IPS-20b (cell line): ENCODE data around the gene DUSP9.

Experiments used
- H3K27ac ChIP-seq: one replicate; pipeline ENCODE4 v1.5.1; 2013; ENCODE audit warnings: low read length
- H3K27me3 ChIP-seq: 2 replicates; pipeline ENCODE4 v1.6.1; 2013; ENCODE audit warnings: mild to moderate bottlenecking, low read length, inconsistent platforms; ENCODE audit not compliant: insufficient read depth
- H3K36me3 ChIP-seq: 2 replicates; pipeline ENCODE4 v1.6.1; 2013; ENCODE audit warnings: low read depth, mild to moderate bottlenecking, inconsistent platforms, low read length, moderate library complexity; ENCODE audit not compliant: insufficient read depth
- H3K4me1 ChIP-seq: 2 replicates; pipeline ENCODE4 v1.6.1; 2013; ENCODE audit warnings: mild to moderate bottlenecking, control low read depth, inconsistent platforms, low read length, moderate library complexity; ENCODE audit not compliant: insufficient read depth
- H3K4me3 ChIP-seq: 2 replicates; pipeline ENCODE4 v1.5.1; 2013; ENCODE audit warnings: mild to moderate bottlenecking, low read length, inconsistent platforms
- H3K9ac ChIP-seq: 2 replicates; pipeline ENCODE4 v1.6.1; 2013; ENCODE audit warnings: low read depth, mild to moderate bottlenecking, inconsistent platforms, low read length, moderate library complexity
- H3K9me3 ChIP-seq: 2 replicates; pipeline ENCODE4 v1.6.1; 2013; ENCODE audit warnings: mild to moderate bottlenecking, low read depth, low read length, inconsistent platforms; ENCODE audit not compliant: insufficient read depth

Gene DUSP9

DNA sequence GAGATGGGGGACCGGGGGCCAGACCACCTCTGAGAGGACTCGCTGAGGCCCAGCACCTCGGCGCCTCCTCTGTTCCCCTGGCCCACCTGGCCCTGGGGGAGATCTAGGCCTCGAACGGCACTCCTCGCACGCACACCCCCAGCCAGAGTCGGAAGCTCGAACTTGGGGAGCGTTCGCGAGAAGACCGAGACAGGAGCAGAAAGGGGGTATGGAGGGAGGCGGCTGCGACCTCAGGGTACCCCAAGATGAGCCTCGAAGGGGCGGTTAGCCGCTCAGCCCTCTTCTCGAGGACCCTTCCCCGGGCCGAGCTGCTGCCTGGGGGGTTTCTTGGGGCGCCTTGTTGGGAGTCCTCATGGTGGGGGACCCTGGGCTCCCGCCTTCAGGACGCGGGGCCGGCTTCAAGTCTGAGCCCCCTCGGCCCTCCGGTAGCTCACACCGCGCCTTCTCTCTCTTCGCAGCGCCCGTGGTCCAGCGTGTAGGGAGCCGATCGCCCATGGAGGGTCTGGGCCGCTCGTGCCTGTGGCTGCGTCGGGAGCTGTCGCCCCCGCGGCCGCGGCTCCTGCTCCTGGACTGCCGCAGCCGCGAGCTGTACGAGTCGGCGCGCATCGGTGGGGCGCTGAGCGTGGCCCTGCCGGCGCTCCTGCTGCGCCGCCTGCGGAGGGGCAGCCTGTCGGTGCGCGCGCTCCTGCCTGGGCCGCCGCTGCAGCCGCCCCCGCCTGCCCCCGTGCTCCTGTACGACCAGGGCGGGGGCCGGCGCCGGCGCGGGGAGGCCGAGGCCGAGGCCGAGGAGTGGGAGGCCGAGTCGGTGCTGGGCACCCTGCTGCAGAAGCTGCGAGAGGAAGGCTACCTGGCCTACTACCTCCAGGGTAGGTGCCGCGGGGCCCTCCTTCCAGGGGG, 706 bp downstream of the DUSP9 start:
- H3K27ac ChIP-seq, result no peak overlapping the region
- H3K36me3 ChIP-seq, result no peaks in the 10 kb centered on the region
- no peak overlapping the region for H3K9ac ChIP-seq
- H3K9me3 ChIP-seq, result no peaks in the 10 kb centered on the region
- no peak overlapping the region for H3K4me3 ChIP-seq
- no peaks in the 10 kb centered on the region for H3K4me1 ChIP-seq
- peaks cover 67% of the 10 kb centered on the region for H3K27me3 ChIP-seq

DNA sequence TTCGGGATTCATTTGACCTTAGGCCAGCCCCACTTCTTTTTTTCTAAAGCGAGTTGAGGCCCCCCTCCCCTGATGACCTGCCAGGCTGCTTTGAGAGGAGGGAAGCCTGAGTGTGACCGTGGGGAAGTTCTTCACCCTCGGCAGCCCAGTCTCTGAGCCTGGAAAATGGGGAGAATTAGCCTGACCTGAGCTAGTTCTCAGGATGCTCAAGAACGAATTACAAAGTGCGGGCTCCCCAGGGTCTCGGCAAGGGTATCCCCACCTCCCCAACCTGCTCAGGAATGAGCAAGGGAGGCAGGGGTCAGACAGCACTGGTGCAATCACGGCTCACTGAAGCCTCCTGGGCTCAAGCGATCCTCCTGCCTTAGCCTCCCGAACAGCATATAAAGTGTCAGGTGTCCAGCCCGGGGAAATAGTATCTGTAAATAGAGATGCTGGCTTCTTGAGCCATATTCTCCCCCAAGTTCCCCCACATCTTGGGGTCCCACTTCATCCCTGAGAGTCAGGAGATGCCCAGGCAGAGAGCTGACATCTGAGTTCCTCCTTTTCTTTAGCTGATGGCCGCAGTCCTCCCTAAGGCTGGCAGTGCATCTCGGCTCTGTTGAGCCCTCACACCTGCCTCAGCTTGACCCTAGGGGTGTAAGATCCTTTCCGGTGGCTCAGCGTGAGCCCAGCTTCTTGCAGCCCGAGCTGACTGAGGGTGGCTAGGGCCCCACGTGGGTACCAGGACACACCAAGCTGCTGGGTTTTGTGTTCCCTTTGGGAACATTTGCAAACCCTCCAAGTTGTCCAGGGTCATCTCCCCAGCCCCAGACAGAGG, 1.6 kb downstream of the DUSP9 start:
- peaks cover 58% of the 10 kb centered on the region for H3K27me3 ChIP-seq

GRCh38 chrX:153649178-153649914, 2.3 kb downstream of the DUSP9 start:
- Histone ChIP-seq H3K4me3 (no peak overlapping the region), H3K36me3 (no peaks in the 10 kb centered on the region), H3K4me1 (no peaks in the 10 kb centered on the region), H3K9me3 (no peaks in the 10 kb centered on the region), H3K9ac (no peak overlapping the region), H3K27ac (no peak overlapping the region), H3K27me3 (peaks cover 52% of the 10 kb centered on the region)

More for the DNA sequence above, 1.6 kb downstream of the DUSP9 start:
- H3K27ac ChIP-seq, result no peak overlapping the region
- H3K4me1 ChIP-seq, result no peaks in the 10 kb centered on the region
- no peak overlapping the region for H3K4me3 ChIP-seq
- no peaks in the 10 kb centered on the region for H3K9me3 ChIP-seq
- no peaks in the 10 kb centered on the region for H3K36me3 ChIP-seq
- H3K9ac ChIP-seq, result no peak overlapping the region

DNA sequence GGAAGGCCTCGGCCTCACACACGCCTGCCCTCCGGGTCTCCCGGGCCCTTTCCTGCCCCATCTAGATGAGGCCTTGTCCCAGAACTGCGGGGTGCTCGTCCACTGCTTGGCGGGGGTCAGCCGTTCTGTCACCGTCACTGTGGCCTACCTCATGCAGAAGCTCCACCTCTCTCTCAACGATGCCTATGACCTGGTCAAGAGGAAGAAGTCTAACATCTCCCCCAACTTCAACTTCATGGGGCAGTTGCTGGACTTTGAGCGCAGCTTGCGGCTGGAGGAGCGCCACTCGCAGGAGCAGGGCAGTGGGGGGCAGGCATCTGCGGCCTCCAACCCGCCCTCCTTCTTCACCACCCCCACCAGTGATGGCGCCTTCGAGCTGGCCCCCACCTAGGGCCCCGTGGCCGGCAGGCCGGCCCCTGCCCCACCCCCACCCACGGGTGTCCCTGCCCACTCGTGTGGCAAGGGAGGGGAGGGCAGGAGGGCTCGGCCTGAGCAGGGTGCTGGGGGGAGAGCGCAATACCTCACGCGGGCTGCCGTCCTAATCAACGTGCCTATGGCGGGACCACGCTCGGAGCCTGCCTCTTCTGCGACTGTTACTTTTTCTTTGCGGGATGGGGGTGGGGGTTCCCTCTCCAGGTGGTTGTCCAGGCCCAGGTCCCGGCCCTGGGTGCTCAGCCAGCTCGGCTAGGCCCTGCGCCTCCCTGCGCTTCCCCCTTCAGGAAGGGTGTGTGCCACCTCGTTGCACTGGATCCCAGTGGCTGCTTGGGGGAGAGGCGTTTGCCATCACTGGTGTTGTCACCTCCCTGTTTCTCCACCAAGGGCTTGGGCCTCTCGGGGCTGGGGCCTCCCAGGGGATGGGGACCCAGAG, 3.1 kb downstream of the DUSP9 start:
- Histone ChIP-seq H3K4me3 (no peak overlapping the region), H3K27ac (no peak overlapping the region), H3K27me3 (peaks cover 44% of the 10 kb centered on the region), H3K4me1 (no peaks in the 10 kb centered on the region), H3K36me3 (no peaks in the 10 kb centered on the region), H3K9me3 (no peaks in the 10 kb centered on the region), H3K9ac (no peak overlapping the region)

DNA sequence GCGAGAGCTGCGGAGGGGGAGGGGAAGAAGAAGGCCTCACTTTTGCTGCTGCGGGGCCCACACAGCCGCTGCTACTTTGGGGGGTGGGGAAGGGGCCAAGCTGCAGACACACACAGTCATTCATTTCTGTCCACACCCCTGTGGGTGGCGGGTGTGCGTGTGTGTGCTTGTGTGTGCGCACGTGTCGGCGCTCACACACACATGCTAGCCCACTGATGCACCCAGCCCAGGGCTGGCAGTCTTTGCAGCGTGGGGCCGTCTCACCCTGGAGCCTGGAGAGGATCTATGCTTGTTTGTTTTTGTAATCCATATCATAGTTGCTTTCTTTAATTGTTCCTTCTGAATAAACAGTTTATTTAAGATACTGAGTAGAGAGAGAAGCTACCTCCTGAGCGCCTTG, 4.0 kb downstream of the DUSP9 start:
- no peaks in the 10 kb centered on the region for H3K4me1 ChIP-seq
- peaks cover 36% of the 10 kb centered on the region for H3K27me3 ChIP-seq
- no peaks in the 10 kb centered on the region for H3K9me3 ChIP-seq

DNA sequence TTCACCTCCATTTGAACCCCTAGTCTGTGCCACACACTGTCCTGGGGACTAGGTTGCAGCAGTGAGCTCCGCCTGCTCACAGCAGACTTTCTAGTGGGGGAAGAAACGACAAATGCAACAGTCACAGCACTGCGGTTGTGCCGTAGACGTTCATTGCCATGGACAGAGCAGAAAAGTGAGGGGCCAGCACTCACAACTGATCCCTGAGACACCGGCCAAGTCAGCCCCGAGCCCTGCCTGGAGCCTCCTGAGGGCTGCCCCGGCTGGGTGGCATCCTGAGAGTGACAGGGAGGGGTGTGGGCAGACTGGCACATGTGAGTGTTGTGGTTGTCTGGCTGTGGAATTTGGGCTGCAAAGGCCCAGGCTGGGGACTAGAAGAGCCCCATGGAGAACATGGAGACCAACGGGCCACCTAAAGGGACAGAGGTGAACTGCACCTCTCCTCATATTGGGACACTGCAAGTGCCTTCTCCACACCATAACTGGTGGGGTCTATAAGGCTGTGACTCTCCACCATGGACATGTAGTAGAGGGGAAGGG, 4.6 kb downstream of the DUSP9 start:
- no peak overlapping the region for H3K4me3 ChIP-seq
- H3K36me3 ChIP-seq, result no peaks in the 10 kb centered on the region
- H3K9me3 ChIP-seq, result no peaks in the 10 kb centered on the region
- H3K9ac ChIP-seq, result no peak overlapping the region
- no peak overlapping the region for H3K27ac ChIP-seq
- H3K27me3 ChIP-seq, result peaks cover 29% of the 10 kb centered on the region
- no peaks in the 10 kb centered on the region for H3K4me1 ChIP-seq

More for the DNA sequence above, 4.0 kb downstream of the DUSP9 start:
- no peak overlapping the region for H3K4me3 ChIP-seq
- no peak overlapping the region for H3K27ac ChIP-seq
- H3K9ac ChIP-seq, result no peak overlapping the region
- no peaks in the 10 kb centered on the region for H3K36me3 ChIP-seq

DNA sequence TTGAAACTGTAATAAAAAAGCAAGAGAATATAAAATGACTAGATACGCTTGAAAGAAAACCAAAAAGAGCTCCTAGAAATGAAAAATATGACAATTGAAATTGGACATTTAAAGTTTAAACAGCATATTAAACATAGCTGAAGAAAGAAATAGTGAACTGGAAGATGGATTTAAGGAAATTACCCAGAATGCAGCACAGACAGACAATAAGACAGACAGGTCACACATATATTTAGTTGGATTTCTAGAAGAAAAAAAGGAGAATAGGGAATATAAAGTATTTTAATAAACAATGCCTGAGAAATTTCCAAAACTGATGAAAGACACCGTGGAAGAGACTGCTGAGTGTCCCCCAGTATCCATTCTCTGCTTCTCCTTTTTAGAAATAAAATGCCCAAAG, 6.6 kb downstream of the DUSP9 start:
- H3K27ac ChIP-seq, result no peak overlapping the region
- H3K27me3 ChIP-seq, result peaks cover 11% of the 10 kb centered on the region
- no peak overlapping the region for H3K9ac ChIP-seq
- no peak overlapping the region for H3K4me3 ChIP-seq
- no peaks in the 10 kb centered on the region for H3K36me3 ChIP-seq
- no peaks in the 10 kb centered on the region for H3K4me1 ChIP-seq
- H3K9me3 ChIP-seq, result no peaks in the 10 kb centered on the region

GRCh38 chrX:153657161-153657560, 10.2 kb downstream of the DUSP9 start:
- no peak overlapping the region for H3K4me3 ChIP-seq
- no peaks in the 10 kb centered on the region for H3K36me3 ChIP-seq
- H3K4me1 ChIP-seq, result no peaks in the 10 kb centered on the region
- no peak overlapping the region for H3K9ac ChIP-seq
- no peak overlapping the region for H3K27ac ChIP-seq
- H3K27me3 ChIP-seq, result peaks cover 12% of the 10 kb centered on the region
- H3K9me3 ChIP-seq, result no peaks in the 10 kb centered on the region

GRCh38 chrX:153659268-153659667, 12.3 kb downstream of the DUSP9 start:
- H3K36me3 ChIP-seq, result no peaks in the 10 kb centered on the region
- no peaks in the 10 kb centered on the region for H3K9me3 ChIP-seq
- H3K4me1 ChIP-seq, result no peaks in the 10 kb centered on the region
- peaks cover 21% of the 10 kb centered on the region for H3K27me3 ChIP-seq
- no peak overlapping the region for H3K9ac ChIP-seq
- no peak overlapping the region for H3K27ac ChIP-seq
- no peak overlapping the region for H3K4me3 ChIP-seq

- Histone ChIP-seq H3K36me3 (no peaks in the 10 kb centered on the region), H3K27ac (no peak overlapping the region), H3K9ac (no peak overlapping the region), H3K4me1 (no peaks in the 10 kb centered on the region), H3K4me3 (no peak overlapping the region), H3K27me3 (peaks cover 21% of the 10 kb centered on the region), H3K9me3 (no peaks in the 10 kb centered on the region)
These were observed 15.3 kb downstream of the DUSP9 start for GRCh38 chrX:153662266-153662665.
